ENCODE measurements around the gene TUBE1.
"Not testable (repeated sequence)": the region's sequence is repeated elsewhere in the genome, so short reads cannot be mapped to it uniquely, and the experiment has no call there.

Gene TUBE1, protein sequence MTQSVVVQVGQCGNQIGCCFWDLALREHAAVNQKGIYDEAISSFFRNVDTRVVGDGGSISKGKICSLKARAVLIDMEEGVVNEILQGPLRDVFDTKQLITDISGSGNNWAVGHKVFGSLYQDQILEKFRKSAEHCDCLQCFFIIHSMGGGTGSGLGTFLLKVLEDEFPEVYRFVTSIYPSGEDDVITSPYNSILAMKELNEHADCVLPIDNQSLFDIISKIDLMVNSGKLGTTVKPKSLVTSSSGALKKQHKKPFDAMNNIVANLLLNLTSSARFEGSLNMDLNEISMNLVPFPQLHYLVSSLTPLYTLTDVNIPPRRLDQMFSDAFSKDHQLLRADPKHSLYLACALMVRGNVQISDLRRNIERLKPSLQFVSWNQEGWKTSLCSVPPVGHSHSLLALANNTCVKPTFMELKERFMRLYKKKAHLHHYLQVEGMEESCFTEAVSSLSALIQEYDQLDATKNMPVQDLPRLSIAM

DNA sequence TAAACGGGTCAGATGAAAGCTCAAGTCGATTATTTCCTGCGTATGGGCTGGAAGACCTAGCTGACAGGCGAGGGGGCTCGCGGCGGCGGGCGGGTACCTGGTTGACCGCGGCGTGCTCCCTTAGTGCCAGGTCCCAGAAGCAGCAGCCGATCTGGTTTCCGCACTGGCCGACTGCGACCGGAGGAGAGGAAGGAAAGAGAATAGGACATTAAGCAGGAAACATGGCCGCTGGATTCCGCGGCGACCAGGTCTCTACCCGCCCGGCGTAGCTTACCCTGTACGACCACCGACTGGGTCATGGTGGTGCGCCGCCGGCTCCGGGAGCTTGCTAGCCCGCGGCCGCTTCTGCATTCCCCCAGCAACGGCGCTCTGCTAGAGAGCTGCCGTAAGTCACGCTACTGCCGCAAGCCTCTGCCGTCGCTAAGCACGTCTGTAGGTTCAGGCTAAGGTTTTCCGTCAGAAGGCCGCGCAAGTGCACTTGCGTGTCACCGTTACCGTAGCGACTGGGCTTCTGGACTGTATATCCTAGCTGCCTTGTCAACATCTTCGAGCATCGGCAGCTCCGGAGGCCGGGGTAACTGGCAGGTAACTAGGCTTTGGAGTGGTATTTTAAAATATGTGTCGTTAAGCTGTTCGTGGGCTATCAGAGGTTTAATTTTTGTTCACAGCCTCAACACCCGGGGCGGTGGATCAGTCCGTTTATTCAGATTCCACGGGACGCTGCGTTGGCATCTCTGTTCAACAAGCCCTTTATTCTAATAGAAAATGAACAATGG, at the start of gene TUBE1, which contains the start of gene FAM229B:
Gene TUBE1, minus strand, starts transcription at position 347 of the 776 bp plus-strand sequence. Its CDS starts 48 bp downstream, at position 299.
Gene FAM229B, plus strand, starts transcription at position 456 of the 776 bp plus-strand sequence. CDS start 11,693 bp downstream, outside the sequence.
- peak; percentile 39 to 74 (median 68) for DNase-seq (ENCODE audit: low read depth in 2 of 3, low spot score in 2 of 3)

DNA sequence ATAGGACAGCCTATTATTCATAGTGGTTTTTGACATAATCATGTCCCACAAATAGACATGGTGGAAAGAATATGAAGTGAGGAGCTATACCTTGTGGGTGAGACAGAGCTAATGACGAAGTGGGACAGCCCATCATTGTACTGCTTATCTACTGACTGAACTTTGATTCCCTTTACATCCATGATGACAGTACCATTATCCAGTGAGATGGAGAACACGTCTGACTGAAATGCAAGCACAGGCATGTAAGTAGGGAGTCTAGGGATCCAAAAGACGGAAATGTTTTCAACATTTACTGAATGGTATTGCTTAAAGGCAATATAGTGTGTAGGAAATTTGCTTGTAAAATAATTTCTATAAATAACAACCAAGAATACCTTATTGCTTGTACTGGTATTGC, 43.6 kb upstream of the TUBE1 start:
- DNase-seq (ENCODE audit: low read depth in 2 of 3, low spot score in 2 of 3) = no peak

DNA sequence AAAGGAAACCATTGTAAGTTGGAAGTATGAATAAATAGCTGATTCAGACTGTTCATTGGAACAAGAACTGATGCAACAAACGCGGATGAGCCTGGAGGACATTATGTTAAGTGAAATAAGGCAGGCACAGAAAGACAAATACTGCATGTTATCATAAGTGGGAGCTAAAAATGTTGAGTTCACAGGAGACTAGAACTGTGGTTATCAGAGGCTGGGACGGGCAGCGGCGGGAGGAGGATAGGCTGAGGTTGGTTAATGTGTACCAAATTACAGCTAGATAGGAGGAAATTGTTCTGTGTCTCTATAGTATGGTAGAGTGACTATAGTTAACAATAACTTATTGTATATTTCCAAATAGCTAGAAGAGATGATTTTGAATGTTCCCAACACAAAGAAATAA, 40.9 kb upstream of the TUBE1 start:
- no peak for DNase-seq (ENCODE audit: low read depth in 2 of 3, low spot score in 2 of 3)

DNA sequence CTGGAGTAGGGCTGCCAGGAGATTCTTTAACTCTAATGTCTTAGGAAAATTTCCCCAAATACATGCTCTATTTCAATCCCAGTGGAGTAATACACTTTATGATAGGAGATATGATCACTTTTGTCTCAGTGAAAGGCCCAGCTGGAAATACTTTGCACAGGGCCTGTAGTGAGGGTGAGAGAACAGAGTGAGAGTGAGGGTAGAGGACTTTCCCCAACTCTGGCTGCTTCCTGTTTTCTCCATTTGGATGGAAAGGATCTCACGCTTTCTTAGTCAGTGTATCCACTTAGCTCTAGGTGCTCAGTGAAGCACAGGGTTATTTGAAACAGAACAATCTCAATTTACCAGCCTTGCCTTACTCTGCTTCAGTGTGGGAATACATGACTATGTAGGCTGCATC, 36.7 kb upstream of the TUBE1 start:
- DNase-seq (ENCODE audit: low read depth in 2 of 3, low spot score in 2 of 3) = no peak

DNA sequence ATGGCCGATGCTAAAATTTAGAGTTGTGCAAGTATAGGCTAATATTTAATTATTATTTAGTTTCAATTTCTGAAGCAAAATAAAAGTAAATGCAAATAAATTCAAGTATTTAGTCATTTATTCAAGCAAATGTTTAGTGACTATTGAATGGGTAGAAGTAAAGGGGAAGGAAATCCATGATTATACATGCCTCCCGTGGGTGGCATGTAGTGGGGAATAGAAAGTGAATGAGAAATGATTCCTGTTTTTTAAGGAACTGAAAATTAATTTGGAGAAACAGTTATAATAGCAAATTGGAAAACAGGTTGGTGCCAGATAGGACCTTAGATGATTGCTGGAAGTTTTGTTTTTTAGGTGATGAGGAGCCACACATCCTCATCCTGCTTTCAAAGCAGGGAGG, 35.5 kb upstream of the TUBE1 start:
- DNase-seq (ENCODE audit: low read depth in 2 of 3, low spot score in 2 of 3) = no peak

DNA sequence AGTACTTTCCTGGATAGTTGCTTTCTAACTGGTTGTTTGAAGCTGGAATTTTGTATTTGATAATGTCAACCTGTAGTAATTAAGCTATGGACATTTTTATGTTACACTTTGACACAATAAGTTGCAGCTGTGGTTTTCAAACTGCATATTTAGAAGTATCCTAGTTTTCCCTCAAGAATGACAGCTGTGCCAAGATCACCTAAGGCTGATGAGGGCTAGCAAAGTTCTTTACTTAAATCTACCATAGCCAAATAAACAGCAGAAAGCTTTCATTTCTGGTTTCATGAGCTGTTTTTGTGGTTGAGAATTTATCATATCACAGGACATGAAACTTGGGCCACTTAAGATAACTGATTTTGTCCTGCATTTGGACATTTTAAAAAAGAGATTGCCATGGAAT, 30.8 kb upstream of the TUBE1 start:
- no peak for DNase-seq (ENCODE audit: low read depth in 2 of 3, low spot score in 2 of 3)

DNA sequence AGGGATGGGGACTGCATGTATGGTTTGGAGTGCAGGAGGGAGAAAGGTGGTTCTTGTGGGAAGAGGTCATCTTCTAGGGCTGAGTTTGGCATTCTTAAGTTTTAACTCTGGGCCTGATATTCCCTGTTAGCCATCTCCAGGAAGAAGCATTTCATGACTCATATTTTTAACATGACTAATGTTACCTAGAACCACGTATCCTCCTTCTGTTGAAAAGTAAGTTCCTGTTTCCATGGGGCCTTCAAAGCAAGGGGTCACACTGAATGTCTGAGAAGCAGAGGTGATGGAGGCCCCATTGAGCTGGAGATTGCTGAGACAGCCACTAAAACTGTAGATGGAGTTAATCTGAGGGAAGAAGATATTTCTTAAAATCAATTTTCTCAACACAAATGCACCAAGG, 30.3 kb upstream of the TUBE1 start:
- no peak for DNase-seq (ENCODE audit: low read depth in 2 of 3, low spot score in 2 of 3)

DNA sequence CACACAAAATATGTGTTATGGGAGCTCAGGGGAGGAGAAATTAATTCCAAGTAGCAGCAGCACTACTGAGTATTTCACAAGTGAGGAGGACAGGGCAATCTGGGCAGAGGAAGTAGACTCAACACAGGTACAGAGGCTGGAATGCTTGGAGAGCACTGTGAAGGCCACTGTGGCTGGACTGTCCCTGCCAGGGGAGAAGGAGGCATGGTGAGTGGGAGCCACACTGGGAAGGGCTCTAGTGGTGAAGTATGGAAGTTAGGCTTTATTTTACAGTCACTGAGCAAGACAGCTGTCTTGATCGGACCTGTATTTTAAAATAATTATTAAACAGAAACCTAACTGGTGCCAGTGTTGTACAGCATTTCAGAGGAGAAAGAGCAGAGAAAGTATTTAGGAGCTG, 28.9 kb upstream of the TUBE1 start:
- DNase-seq (ENCODE audit: low read depth in 2 of 3, low spot score in 2 of 3) = no peak

DNA sequence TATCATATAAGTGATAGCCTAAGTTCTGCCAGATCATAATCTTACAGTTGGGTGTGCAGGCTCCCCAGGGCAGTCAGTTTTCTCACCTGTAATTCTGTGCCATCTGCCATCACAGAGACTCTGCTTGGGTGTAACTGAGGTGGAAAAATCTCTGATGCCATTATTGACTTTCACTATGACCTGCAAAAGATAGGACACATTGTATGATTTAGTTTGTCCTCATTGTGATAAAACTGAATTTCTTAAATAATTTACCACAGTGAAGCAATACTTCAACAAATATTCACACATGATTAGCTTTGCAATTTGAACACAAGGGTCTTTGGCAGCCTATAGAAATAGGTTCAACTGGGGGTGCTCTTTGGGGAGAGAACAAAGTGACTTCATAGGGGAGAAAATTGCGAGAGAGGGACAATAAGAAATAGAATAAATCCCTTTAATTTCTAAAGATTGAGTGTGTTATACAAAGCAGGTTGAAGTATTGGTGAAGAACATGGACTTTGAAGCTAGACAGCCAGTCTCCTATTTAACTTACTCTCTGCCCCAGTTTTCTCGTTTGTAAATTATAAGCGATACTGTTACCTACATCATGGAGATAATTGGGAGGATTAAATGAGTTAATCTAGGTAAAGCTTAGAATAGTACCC, 27.4 kb upstream of the TUBE1 start:
- no peak for DNase-seq (ENCODE audit: low read depth in 2 of 3, low spot score in 2 of 3)

DNA sequence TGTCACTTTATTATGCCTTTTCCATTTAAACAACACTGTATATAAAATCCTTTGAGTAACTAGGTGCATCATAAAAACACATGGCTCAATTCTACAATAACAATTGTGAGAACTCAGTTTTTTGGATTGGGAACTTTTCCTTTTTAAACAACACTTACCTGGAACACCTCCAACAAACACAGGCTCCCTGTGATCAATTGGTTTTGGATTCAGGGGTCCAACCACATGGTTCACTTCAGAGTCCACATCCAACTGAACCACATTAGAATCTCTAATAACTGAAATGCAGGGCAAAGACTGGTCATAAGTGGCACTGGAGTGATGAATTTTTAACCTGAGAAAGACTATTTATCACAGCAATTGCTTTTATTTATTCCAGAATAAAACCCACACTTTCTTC, 26.6 kb upstream of the TUBE1 start:
- DNase-seq (ENCODE audit: low read depth in 2 of 3, low spot score in 2 of 3) = no peak

DNA sequence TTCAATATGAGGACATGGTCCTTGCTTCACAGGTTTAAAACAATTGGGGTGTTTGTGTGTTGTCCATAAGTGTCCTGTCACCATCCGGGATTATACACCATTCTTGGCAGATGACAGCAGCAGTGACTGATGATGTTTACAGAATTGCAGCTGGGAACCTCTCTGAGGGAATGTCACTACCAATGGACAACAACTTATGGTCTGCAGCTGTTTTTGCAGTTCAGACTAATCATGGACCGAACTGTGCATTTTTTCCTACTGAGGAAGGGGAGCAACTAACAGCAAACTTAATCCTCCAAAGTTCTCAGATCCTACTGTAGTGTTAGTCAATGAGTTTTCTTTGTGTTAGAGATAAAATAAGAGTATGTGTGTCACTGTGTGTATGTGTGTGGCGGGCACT, 26.1 kb upstream of the TUBE1 start:
- DNase-seq (ENCODE audit: low read depth in 2 of 3, low spot score in 2 of 3) = no peak

DNA sequence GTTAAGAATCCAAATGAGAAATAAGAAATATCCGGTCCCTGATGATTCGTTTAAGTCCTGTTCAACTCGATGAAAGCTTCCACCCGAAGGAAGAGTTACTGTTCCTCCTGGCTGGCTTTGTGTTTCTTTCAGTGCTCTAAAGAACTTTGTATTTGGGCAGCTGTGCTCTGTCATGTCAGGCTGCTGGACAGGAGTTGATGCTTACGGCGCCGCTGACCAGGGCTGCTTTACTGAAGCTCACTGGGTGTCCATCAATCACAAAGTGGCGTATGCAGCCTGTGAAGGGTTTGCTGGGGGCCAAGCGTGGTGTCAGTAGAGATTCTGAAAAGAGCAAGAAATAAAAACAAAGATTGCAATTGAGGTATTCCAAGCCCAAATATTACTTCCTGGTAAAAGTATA, 22.0 kb upstream of the TUBE1 start:
- no peak for DNase-seq (ENCODE audit: low read depth in 2 of 3, low spot score in 2 of 3)

DNA sequence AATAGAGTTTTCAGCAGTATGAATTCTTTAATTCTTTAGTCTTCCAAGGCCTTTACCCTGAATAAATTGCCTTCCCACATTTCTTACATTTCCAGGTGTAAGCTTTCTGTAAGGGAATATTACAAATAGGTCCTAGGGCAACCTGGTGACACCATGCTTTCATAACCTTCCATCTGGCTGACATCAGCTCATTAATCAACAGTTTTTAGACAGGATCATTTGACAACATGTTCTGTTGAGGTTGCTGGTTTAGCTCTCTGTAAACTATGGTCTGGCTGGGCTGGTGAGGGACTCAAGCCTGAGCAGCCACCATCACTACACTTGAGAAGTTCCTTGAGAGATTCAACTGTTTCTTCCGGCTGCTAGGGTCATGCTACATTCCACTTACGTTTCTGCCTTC, 19.3 kb upstream of the TUBE1 start:
- no peak for DNase-seq (ENCODE audit: low read depth in 2 of 3, low spot score in 2 of 3)

DNA sequence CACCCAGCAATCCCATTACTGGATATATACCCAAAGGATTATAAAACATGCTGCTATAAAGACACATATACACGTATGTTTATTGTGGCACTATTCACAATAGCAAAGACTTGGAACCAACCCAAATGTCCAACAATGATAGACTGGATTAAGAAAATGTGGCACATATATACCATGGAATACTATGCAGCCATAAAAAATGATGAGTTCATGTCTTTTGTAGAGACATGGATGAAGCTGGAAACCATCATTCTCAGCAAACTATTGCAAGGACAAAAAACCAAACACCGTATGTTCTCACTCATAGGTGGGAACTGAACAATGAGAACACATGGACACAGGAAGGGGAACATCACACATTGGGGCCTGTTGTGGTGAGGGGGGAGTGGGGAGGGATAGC, 18.7 kb upstream of the TUBE1 start:
- DNase-seq (ENCODE audit: low read depth in 2 of 3, low spot score in 2 of 3) = not testable (repeated sequence)

DNA sequence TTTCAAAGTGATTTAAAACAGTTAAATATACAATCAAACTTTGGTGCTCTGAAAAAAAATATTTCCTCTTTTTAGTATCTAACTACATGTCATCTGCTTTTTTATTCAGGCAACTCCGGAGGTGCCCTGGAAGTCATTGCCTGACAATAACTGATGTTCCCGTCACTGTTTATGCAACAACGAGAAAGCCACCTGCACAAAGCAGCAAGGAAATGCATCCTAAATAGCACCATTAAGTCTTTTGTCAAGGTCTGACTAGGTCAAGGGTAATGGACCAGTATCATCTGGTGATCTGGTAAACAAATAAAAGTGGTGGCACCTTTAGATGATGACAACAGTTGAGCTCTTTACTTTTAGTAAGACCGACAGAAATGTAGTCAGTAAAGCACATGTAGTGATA, 13.3 kb upstream of the TUBE1 start:
- no peak for DNase-seq (ENCODE audit: low read depth in 2 of 3, low spot score in 2 of 3)

DNA sequence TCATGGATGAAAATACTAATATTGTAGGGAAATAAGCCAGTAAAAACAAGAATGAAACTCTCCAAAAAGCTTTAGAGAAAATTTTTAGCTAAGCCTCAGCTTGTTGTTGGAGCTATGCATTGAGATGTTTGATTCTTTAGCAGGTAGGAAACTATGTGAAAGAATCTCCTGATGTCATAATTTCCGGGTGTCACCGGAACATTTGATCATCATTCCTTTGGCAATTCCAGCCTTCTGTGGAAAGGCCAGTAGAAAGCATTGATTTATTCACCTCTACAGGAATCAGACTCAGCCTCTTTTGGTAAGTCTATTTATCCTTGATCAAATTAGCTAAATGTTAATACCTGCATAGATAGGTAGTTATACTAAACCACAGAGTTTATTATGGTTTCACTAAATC, 9.6 kb upstream of the TUBE1 start:
- no peak for DNase-seq (ENCODE audit: low read depth in 2 of 3, low spot score in 2 of 3)

DNA sequence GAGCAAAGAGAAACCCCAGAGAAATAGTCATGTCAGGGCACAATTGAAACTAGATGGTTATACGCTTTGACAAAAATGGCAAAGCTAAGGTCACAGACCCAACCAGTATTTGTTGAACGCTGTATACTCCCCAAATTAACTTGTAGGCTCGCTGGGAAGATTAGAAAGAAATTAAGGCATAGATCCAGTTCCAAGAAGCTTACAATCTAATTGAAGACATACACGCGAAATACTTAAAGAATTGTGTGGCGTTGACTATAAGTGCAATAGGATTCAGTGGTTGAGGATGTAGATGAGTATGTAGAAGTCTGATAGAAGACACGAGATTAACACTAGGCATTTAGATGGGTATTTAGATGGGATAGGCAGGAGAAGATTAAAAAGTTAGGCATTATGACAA, 634 bp upstream of the TUBE1 start:
- no peak for DNase-seq (ENCODE audit: low read depth in 2 of 3, low spot score in 2 of 3)

DNA sequence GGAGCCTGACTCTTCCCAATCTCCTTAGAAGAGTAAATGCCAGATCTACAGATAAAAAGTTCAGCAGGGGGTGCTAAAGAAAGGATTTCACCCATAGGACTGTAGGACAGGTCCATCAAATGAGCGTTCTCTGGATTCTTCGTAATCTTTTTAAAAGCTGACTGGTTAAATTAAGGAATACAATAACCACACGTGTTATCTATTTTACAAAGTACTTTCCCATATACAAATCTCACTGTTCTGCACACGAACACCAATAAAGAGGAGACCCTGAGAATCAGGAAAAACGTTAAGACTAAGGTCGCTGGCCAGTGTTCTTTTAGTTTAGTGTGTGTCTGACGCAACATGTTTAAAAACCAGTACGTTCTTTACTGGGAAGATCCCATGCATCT, 542 bp downstream of the TUBE1 start:
- no peak for DNase-seq (ENCODE audit: low read depth in 2 of 3, low spot score in 2 of 3)

DNA sequence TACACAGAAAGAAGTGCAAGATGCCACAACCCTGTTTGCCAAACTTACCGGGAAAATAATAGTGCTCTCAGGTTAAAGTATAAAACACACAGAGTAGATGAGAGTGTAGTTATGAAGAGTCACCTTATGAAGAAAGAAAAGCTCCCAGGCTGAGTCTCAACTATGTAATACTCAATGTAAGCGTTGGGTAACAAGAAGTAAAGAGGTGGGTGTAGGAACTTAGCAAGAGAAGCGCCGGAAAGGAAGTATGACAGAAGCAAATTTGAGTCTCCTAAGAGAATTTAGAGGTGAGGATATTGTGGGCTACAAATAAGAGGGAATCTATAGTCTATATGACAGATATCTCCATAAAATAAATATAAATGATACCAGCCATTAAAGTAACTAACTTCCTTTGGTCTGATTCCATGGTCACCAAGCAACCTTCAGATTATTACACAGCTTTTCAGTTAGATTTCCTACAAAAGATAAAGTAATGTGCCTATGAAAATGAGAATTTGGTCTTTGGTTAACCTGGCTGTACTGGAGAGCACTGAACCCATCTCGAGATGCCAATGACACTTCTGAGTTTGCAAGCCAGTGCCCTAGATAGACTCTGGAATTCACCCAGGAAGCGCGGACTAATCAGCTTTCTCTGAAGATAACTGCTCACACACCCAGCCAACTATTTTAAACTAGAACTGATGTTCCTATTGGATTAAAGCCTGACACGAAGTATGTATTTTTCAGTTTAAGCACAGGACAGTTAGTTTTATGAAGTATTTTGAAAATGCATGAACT, 1.8 kb downstream of the TUBE1 start:
- DNase-seq (ENCODE audit: low read depth in 2 of 3, low spot score in 2 of 3) = no peak

DNA sequence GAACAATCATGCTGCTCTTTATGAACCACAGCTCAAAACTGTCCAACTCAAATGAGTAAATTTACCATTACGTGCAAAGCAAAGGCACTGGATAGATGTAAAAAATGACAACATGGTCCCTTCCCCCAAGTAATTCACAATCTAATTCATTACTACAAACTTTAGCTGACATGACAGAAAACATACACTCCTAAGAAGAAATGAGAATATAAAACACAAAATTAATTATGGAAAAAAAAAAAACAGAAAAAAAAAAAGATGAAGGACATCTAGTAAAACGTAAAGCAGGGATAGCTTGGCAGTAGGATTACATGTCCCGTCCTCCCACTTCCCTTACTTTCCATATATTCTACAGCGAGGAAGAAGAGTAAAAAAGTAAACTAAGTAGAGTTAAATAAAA, 5.7 kb downstream of the TUBE1 start:
- DNase-seq (ENCODE audit: low read depth in 2 of 3, low spot score in 2 of 3) = no peak

DNA sequence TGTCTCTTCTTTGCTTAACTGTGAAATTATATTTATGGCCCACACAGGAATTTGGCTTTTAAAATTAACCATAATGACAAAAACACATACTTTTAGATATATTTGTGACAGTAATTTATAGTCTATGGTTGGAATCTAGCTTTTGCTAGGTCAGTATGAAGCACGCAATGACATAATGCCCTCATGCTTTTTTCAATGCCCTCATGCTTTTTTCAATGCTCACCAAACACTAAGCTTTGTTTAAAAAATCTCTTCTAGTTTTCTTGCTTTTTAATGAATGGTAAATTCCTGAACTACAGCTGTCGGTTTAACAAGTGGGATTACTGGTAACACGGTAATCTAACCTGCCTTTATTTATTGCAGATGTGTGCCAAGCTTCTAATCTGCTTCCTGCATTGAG, 20.7 kb downstream of the TUBE1 start:
- DNase-seq (ENCODE audit: low read depth in 2 of 3, low spot score in 2 of 3) = no peak
